Uterus (tissue), 2 donors: Measurements from ENCODE around the gene HTR3B.

Experiments
- CTCF ChIP-seq, 4 experiments: fragments of 200-600 bp in 2 of 4; fragments of 450-650 bp in 2 of 4; sonication (generic) in 2 of 4; IDR thresholded peaks; one replicate each; pipeline ENCODE4 v1.5.1; 2016 to 2019; ENCODE audit warnings: antibody characterized with exemption in 4 of 4, mild to moderate bottlenecking in 2 of 4, moderate library complexity in 1 of 4
- POLR2A ChIP-seq, 2 donors: fragments of 450-650 bp; IDR thresholded peaks; one replicate each; pipeline ENCODE4 v1.6.1; 2016; ENCODE audit warnings: antibody characterized with exemption in 2 of 2, mild to moderate bottlenecking in 1 of 2, moderate library complexity in 1 of 2

- no peak for TF ChIP-seq CTCF (IDR thresholded peaks at IDR 0.05)
- TF ChIP-seq POLR2A (IDR thresholded peaks at IDR 0.05) = no peak
Measured at GRCh38 chr11:113906516-113906915, 1.9 kb downstream of the HTR3B start.
